Measurements from ENCODE around the gene ATP8A1.

DNA sequence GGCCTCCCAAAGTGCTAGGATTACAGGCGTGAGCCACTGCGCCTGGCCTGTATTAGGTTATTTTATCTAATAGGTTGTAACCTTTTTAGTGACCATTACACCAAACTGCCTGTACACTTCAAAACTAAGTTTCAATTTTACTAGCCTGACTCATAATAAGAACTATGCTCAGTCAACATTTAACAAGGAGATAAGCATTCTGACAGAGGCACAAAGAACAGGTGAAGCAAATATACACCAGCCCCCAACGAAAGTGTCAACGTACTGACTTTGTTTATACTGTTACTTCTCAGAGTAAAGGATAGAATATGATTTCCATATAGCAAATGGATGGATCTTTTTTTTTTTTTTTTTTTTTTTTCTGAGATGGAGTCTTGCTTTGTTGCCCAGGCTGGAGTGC lies 196.9 kb downstream of the ATP8A1 start:
- no peak for TF ChIP-seq EZH2phosphoT487 (IDR thresholded peaks at IDR 0.05; ENCODE audit: borderline replicate concordance, low read depth, low read length)
- TF ChIP-seq, protein P1, sequence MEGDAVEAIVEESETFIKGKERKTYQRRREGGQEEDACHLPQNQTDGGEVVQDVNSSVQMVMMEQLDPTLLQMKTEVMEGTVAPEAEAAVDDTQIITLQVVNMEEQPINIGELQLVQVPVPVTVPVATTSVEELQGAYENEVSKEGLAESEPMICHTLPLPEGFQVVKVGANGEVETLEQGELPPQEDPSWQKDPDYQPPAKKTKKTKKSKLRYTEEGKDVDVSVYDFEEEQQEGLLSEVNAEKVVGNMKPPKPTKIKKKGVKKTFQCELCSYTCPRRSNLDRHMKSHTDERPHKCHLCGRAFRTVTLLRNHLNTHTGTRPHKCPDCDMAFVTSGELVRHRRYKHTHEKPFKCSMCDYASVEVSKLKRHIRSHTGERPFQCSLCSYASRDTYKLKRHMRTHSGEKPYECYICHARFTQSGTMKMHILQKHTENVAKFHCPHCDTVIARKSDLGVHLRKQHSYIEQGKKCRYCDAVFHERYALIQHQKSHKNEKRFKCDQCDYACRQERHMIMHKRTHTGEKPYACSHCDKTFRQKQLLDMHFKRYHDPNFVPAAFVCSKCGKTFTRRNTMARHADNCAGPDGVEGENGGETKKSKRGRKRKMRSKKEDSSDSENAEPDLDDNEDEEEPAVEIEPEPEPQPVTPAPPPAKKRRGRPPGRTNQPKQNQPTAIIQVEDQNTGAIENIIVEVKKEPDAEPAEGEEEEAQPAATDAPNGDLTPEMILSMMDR (conservative IDR thresholded peaks at IDR 0.05; ENCODE audit: low read length) = no peak
